ENCODE measurements around the gene PKD1L1.

DNA sequence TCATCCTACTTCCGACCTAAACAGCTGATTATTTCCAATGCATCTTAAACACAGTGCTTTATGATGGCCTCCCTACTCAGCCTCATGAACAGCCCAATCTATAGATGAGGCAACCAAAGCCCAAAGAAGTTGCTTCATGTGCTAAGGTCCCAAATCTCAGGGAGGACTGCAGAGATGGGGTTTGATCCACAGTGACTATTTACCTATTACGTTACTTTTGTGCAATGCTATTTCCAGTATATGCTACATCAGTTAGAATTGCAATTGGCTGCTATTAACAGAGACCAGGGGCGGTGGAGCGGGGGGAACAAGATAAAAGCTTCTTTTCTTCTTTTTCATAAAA, 213.3 kb downstream of the PKD1L1 start:
- TF ChIP-seq RARB (CRISPR knock-in tag; IDR thresholded peaks at IDR 0.05) (no peak), ZFP3 (CRISPR knock-in tag; IDR thresholded peaks at IDR 0.05) (no peak), ESRRG (CRISPR knock-in tag; IDR thresholded peaks at IDR 0.05) (no peak), ISL1 (CRISPR knock-in tag; IDR thresholded peaks at IDR 0.05) (no peak), CSDC2 (CRISPR knock-in tag; IDR thresholded peaks at IDR 0.05) (no peak)
- TF ChIP-seq, protein P1, sequence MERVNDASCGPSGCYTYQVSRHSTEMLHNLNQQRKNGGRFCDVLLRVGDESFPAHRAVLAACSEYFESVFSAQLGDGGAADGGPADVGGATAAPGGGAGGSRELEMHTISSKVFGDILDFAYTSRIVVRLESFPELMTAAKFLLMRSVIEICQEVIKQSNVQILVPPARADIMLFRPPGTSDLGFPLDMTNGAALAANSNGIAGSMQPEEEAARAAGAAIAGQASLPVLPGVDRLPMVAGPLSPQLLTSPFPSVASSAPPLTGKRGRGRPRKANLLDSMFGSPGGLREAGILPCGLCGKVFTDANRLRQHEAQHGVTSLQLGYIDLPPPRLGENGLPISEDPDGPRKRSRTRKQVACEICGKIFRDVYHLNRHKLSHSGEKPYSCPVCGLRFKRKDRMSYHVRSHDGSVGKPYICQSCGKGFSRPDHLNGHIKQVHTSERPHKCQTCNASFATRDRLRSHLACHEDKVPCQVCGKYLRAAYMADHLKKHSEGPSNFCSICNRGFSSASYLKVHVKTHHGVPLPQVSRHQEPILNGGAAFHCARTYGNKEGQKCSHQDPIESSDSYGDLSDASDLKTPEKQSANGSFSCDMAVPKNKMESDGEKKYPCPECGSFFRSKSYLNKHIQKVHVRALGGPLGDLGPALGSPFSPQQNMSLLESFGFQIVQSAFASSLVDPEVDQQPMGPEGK (CRISPR knock-in tag; IDR thresholded peaks at IDR 0.05; ENCODE audit: borderline replicate concordance) = no peak
